ENCODE results near the gene TKT.

DNA sequence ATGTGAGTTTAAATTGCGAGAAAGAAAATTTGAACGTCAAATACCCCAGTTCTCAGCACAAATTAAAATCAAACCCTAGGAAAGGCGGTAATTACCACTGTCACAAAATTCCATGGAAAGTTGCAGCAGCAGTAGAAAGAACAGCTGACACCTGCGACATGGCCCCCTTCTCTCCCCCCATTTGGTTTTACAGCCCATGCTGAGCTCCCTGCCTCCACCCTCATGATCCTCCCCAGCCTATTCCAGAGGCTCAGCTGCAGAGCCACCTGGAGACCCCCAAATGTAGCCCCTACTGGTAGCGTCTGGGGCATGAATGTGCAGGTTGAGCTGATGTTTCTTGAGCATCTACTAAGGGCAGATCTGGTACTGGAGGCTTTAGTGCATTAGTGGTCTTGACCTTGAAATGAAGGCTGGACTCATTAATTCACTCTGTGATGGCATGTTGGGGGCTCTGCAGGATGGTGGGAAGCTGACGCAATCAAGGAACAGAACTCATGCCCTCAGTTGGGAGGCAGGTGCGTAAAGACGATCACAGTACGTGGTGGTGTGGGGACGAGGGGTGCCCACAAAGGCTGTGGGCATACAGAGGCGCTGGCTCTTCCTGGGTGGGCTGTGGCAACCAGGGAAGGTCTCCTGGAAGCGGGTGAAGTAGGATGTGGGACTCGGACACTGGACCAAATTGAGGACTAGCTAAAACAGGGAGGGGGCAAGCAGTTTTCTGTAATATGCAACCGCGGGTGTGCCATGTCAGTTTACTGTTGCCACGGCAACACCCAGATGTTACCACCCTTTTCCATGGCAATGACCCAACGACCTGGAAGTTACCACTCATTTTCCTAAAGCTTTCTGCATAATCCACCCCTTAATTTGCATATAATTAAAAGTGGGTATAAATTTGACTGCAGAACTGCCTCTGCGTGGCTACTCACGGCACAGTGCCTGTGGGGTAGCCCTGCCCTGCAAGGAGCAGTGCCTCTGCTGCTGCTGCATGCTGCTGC, 55.0 kb downstream of the TKT start:
- TF ChIP-seq, protein P1, sequence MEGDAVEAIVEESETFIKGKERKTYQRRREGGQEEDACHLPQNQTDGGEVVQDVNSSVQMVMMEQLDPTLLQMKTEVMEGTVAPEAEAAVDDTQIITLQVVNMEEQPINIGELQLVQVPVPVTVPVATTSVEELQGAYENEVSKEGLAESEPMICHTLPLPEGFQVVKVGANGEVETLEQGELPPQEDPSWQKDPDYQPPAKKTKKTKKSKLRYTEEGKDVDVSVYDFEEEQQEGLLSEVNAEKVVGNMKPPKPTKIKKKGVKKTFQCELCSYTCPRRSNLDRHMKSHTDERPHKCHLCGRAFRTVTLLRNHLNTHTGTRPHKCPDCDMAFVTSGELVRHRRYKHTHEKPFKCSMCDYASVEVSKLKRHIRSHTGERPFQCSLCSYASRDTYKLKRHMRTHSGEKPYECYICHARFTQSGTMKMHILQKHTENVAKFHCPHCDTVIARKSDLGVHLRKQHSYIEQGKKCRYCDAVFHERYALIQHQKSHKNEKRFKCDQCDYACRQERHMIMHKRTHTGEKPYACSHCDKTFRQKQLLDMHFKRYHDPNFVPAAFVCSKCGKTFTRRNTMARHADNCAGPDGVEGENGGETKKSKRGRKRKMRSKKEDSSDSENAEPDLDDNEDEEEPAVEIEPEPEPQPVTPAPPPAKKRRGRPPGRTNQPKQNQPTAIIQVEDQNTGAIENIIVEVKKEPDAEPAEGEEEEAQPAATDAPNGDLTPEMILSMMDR (IDR thresholded peaks at IDR 0.05) = no peak
- TF ChIP-seq POLR2AphosphoS5 (IDR thresholded peaks at IDR 0.05) = no peak
- no peak for TF ChIP-seq POLR2A (IDR thresholded peaks at IDR 0.05)
- TF ChIP-seq EP300 (IDR thresholded peaks at IDR 0.05; ENCODE audit: low read depth) = no peak

Data from transverse colon (tissue), 4 donors.